Thyroid gland (tissue), 4 donors: ENCODE data around the gene MOB1B. TPM values are rescaled to one million over a fixed set of nuclear protein-coding genes. Genes with fewer than 3 reads are reported as not detected.
A peak's percentile ranks its signal among the peaks of the same experiment; 100 is the strongest.

Experiments
- DNase-seq, 2 donors: peaks; one replicate each; pipeline ENCODE4 v3.0.0-alpha.2; 2019
- H3K27ac ChIP-seq, 3 donors: fragments of 200-600 bp; sonication (generic); 1 replicate in 2 of 3; 2 replicates in 1 of 3; pipeline ENCODE4 v1.5.1; 2016 to 2019; ENCODE audit warnings: mild to moderate bottlenecking in 1 of 3, moderate library complexity in 1 of 3
- H3K27me3 ChIP-seq: fragments of 200-600 bp; sonication (generic); one replicate; pipeline ENCODE4 v1.5.1; 2019
- H3K36me3 ChIP-seq, 2 donors: fragments of 200-600 bp; sonication (generic); one replicate each; pipeline ENCODE4 v1.5.1; 2016 to 2019
- H3K4me1 ChIP-seq, 2 donors: fragments of 200-600 bp; sonication (generic); one replicate each; pipeline ENCODE4 v1.5.1; 2017 to 2019
- H3K4me3 ChIP-seq, 3 donors: fragments of 200-600 bp; sonication (generic); replicated peaks in 1 of 3; 1 replicate in 2 of 3; 2 replicates in 1 of 3; pipeline ENCODE4 v1.5.1; 2016; ENCODE audit warnings: mild to moderate bottlenecking in 1 of 3
- H3K9me3 ChIP-seq: fragments of 200-600 bp; sonication (generic); one replicate; pipeline ENCODE4 v1.5.1; 2017
- POLR2A ChIP-seq, 2 donors: fragments of 450-650 bp; IDR thresholded peaks; one replicate each; pipeline ENCODE4 v1.6.1; 2017; ENCODE audit warnings: antibody characterized with exemption in 2 of 2, mild to moderate bottlenecking in 2 of 2, moderate library complexity in 1 of 2
- WGBS, 2 donors: methylation state at CpG; one replicate each; pipeline ENCODE4 v1.1.5; 2017; 5-methylcytosine and 5-hydroxymethylcytosine counted together
- intact Hi-C: fragments of 100-400 bp; cut with DNase I; formaldehyde crosslinking; loops from one replicate; pipeline ENCODE4 v1.15.1; 2023
- total RNA-seq, 4 donors: library from RNA; depleted of rRNA; stranded (reverse); fragments of >200 nt; gene quantifications; one replicate each; pipeline ENCODE4 v1.2.3, GENCODE V29; 2016
- TF ChIP-seq, protein P1 (sequence below), 6 experiments: fragments of 200-600 bp in 3 of 6; fragments of 450-650 bp in 3 of 6; sonication (generic) in 3 of 6; IDR thresholded peaks; one replicate each; pipeline ENCODE4 v1.5.1; 2016 to 2019; ENCODE audit warnings: antibody characterized with exemption in 6 of 6, mild to moderate bottlenecking in 2 of 6, inconsistent platforms in 1 of 6, moderate library complexity in 1 of 6

Gene MOB1B
- 10 to 100 TPM; 24.1 to 33.9 (median 29.6) TPM for total RNA-seq

DNA sequence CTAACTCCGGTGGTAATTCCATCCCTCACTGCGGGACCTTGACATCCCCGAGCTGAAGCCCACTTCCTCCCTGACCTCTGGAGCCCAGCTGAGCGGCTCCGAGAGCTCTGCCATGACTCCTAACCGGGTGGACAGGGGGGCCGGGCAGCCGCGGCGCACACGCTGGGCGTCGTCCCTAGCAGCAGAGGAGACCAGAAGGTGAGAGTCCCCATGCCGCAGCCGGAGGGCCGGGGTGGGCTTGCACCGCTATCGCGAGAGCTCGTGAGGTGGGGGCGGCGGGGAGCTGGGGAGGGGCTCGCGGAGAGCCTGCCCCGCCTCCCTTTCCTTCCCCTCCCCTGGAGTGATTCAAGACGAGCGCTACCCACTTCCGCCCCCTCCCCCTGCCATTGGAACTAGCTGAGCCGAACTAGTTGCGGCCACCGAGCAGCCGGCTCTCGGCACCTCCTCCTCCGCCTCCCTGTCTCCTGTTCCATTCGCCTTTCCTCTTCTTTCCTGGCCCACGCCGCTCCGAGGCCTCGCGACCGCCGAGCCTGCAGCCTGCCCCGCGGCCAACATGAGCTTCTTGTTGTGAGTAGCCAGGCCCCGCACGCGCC, at the start of gene MOB1B:
TSS of gene MOB1B (plus strand) at position 386 of the 593 bp plus-strand sequence. CDS start at position 554, 168 bp downstream.
- peak; percentile 88 to 90 for DNase-seq
- H3K27me3 ChIP-seq: no peaks in the 10 kb centered on the region
- no peaks in the 10 kb centered on the region for H3K36me3 ChIP-seq
- intact Hi-C loops: no loop called here
- no peaks in the 10 kb centered on the region for H3K9me3 ChIP-seq
- TF ChIP-seq, protein P1, sequence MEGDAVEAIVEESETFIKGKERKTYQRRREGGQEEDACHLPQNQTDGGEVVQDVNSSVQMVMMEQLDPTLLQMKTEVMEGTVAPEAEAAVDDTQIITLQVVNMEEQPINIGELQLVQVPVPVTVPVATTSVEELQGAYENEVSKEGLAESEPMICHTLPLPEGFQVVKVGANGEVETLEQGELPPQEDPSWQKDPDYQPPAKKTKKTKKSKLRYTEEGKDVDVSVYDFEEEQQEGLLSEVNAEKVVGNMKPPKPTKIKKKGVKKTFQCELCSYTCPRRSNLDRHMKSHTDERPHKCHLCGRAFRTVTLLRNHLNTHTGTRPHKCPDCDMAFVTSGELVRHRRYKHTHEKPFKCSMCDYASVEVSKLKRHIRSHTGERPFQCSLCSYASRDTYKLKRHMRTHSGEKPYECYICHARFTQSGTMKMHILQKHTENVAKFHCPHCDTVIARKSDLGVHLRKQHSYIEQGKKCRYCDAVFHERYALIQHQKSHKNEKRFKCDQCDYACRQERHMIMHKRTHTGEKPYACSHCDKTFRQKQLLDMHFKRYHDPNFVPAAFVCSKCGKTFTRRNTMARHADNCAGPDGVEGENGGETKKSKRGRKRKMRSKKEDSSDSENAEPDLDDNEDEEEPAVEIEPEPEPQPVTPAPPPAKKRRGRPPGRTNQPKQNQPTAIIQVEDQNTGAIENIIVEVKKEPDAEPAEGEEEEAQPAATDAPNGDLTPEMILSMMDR (IDR thresholded peaks at IDR 0.05): peak in 4 of 6 experiments; percentile 23 to 40 (median 34)
- peak; percentile 20 to 79 for TF ChIP-seq POLR2A (IDR thresholded peaks at IDR 0.05)
- 0 to 1% methylated on average over 22 to 28 of the region's 47 CpGs for WGBS, 2 donors
- H3K4me1 ChIP-seq: peaks cover 0 to 4% of the 10 kb centered on the region in 2 donors
- peak within 1 kb of the TSS; percentile 46 to 88 (median 81) for H3K27ac ChIP-seq
- peak within 1 kb of the TSS; percentile 68 to 74 (median 70) for H3K4me3 ChIP-seq

DNA sequence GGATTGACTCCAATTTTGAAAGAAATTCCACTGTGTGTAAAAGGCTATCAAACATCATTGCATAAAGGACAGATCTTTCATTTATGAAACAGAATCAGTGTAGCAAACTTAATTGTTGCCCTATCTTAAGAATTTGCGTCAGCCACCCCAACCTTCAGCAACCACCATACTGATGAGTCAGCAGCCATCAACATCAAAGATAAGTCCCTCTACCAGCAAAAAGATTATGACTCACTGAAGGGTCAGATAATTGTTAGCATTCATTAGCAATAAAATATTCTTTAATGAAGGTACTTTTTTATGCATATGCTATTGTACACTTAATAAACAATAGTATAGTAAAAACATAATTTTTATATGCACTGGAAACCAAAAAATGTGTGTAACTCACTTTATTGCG, 46.7 kb upstream of the MOB1B start:
- TF ChIP-seq, protein P1 (IDR thresholded peaks at IDR 0.05): no peak
- TF ChIP-seq POLR2A (IDR thresholded peaks at IDR 0.05): no peak
- intact Hi-C loops: no loop called here

DNA sequence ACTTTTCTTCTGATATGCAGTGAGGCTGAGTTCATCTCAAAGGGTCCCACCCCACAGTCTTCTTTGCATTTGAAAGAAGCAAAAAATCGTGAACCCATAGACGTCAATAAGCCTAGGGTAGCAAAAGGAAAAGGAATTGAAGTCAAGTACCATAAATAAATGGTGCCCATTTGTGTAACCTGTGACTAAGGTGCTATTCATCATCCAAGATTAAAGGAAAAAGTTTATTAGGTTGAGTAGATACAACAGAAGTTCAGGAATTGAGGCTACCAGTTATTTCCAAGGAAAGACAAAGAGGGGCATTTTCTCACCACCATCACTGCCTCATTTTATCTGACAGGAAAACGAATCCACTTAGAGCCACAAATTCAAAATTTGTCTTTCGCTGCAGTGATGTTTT, 43.7 kb upstream of the MOB1B start:
- Histone ChIP-seq H3K27me3 (no peaks in the 10 kb centered on the region), H3K4me1 (no peaks in the 10 kb centered on the region), H3K4me3 (no peak overlapping the region), H3K9me3 (no peaks in the 10 kb centered on the region), H3K36me3 (no peaks in the 10 kb centered on the region), H3K27ac (no peak overlapping the region)
- DNase-seq: no peak
- 84 to 90% methylated on average over 4 of the region's 4 CpGs for WGBS, 2 donors
- TF ChIP-seq, protein P1 (IDR thresholded peaks at IDR 0.05): no peak
- no peak for TF ChIP-seq POLR2A (IDR thresholded peaks at IDR 0.05)
- intact Hi-C loops: no loop called here

More for the DNA sequence above, 46.7 kb upstream of the MOB1B start:
- no peak for DNase-seq
- H3K27me3 ChIP-seq: no peaks in the 10 kb centered on the region
- H3K27ac ChIP-seq: no peak overlapping the region
- H3K4me3 ChIP-seq: no peak overlapping the region
- H3K4me1 ChIP-seq: no peaks in the 10 kb centered on the region
- WGBS, 2 donors: 97 to 98% methylated on average over 2 of the region's 2 CpGs
- no peaks in the 10 kb centered on the region for H3K9me3 ChIP-seq
- H3K36me3 ChIP-seq: no peaks in the 10 kb centered on the region

DNA sequence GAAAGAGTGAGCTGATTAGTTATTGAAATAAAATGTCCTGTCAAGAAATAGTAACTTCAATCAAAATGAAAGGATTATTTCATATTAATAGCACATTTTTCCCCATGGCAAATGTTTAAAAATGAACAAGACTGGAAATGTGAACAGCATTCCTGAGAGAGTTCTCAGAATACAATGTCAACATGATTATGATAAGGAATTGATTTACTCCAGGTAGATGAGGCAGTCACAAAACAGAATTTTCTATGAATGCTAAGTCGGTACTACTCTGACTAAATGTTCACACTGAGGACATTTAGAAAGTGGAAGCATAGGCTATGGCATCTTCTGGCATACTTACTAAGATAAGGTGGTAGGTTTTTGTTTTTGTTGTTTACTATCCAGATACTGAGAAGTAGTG, 43.1 kb upstream of the MOB1B start:
- H3K4me1 ChIP-seq: no peaks in the 10 kb centered on the region
- H3K27me3 ChIP-seq: no peaks in the 10 kb centered on the region
- TF ChIP-seq, protein P1 (IDR thresholded peaks at IDR 0.05): no peak
- no peak for TF ChIP-seq POLR2A (IDR thresholded peaks at IDR 0.05)
- WGBS, 2 donors: 84 to 95% methylated on average over 1 of the region's 1 CpG
- H3K4me3 ChIP-seq: no peak overlapping the region
- H3K27ac ChIP-seq: no peak overlapping the region
- no peaks in the 10 kb centered on the region for H3K36me3 ChIP-seq
- intact Hi-C loops: no loop called here
- no peaks in the 10 kb centered on the region for H3K9me3 ChIP-seq
- DNase-seq: no peak

DNA sequence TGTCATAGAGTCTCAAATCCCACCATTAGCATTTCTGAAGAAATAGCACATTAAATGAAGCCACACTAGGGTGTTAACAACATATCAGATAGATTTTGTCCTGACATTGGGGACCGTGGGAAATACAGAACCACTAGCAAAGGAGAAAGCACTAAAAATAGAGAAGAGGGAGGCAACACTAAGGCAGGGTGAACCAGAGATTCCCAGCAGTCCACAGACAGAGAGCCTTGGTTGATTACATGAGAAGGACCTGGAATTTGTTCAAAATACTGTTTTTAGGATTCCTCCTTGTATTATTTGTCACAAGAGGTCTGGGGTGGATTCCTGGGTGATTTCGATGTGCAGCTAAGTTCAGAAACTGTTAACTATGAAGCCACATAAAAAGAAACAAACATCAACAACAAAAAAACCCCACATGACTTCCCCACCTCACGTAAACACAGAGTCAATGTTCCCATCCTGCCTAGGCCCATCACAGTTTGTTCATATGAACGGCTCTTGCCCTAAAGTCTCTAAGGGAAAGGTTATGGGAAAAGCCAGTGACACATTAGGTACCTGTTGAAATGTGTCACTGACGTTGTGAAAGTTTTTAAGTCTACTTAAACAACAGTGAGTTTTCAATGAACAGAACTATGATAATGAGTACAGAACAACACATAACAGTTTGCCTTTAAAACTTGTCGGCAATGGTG, 38.9 kb upstream of the MOB1B start:
- Histone ChIP-seq H3K9me3 (no peaks in the 10 kb centered on the region), H3K27ac (no peak overlapping the region), H3K36me3 (no peaks in the 10 kb centered on the region), H3K4me3 (no peak overlapping the region), H3K4me1 (no peaks in the 10 kb centered on the region), H3K27me3 (no peaks in the 10 kb centered on the region)
- 61 to 62% methylated on average over 6 of the region's 6 CpGs for WGBS, 2 donors
- TF ChIP-seq, protein P1 (IDR thresholded peaks at IDR 0.05): no peak
- TF ChIP-seq POLR2A (IDR thresholded peaks at IDR 0.05): no peak
- no peak for DNase-seq
- intact Hi-C loops: no loop called here
